ENCODE results near the gene YEATS4.

YEATS4 gene

GRCh38 chr12:69396963-69397362 lies 37.4 kb downstream of the YEATS4 start:
- DNase-seq: no peak

DNA sequence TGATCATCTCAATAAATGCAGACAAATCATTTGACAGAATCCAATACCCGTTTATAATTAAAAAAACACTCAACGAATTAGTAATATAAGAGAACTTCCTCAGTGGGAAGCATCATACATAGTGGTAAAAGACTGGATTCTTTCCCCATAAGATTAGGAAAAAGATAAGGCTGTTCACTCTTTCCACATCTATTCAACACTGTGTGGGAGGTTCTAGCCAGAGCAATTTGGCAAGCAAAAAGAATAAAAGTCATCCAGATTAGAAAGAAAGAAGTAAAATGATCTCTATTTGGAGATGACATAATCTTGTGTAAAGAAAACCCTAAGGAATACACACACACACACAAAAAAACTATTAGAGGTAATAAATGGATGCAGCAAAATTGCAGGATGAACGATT lies 38.4 kb downstream of the YEATS4 start:
- peak; percentile 19 for DNase-seq

DNA sequence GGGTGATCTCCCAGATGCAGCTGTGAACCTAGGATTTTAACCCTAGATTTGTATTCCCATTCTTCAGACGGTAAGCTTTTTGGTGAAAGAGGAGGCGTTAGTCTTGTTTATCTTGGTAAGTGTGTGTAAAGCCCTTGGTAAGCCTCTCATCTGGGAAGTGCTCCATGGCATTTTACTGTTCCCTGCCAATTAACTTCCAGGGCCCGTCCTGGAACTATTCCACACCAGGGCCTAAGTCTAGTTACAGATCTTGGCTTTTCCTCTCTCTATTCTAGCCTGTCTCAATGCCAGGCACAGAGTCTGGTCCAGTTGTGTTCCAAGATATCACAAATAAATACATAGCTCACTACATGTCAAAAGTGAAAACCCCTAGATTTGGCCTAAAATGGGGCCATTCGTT lies 42.4 kb downstream of the YEATS4 start:
- no peak for DNase-seq

DNA sequence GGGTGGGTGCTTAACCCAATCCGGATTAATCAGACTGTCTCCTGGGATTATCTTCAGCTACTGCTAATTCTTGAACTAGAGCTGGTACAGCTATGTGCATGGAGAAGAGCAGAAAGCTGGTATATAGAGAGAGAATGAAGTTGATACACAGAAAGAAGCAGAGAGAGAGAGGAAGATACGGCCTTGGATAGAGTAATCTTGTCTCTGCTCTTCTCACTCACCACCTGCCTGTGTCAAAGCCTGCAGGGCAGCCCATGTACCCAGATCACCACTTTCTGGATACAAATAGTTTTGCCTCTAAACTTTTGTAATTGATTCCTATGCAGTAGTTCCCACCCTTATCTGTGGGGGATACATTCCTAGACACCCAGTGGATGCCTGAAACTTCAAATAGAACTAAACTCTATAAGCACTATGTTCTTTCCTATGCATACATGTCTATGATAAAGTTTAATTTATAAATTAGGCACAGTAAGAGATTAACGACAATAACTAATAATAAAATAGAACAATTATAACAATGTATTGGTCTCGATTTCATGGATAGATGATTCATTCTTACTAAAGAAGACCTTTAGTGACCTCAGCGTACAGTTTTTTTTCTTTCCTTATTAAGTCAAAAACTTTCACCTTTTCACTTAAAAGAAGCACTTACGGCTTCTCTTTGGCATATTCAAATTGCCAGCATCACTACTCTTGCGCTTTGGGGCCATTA lies 45.5 kb downstream of the YEATS4 start:
- DNase-seq: no peak

- DNase-seq: peak; percentile 94
Measured at GRCh38 chr12:69405566-69405865, 46.0 kb downstream of the YEATS4 start.

- no peak for DNase-seq
Measured at GRCh38 chr12:69406217-69406616, 46.7 kb downstream of the YEATS4 start.

GRCh38 chr12:69410571-69410970 lies 51.0 kb downstream of the YEATS4 start:
- DNase-seq: no peak

- no peak for DNase-seq
Measured at GRCh38 chr12:69412655-69413054, 53.1 kb downstream of the YEATS4 start.

DNA sequence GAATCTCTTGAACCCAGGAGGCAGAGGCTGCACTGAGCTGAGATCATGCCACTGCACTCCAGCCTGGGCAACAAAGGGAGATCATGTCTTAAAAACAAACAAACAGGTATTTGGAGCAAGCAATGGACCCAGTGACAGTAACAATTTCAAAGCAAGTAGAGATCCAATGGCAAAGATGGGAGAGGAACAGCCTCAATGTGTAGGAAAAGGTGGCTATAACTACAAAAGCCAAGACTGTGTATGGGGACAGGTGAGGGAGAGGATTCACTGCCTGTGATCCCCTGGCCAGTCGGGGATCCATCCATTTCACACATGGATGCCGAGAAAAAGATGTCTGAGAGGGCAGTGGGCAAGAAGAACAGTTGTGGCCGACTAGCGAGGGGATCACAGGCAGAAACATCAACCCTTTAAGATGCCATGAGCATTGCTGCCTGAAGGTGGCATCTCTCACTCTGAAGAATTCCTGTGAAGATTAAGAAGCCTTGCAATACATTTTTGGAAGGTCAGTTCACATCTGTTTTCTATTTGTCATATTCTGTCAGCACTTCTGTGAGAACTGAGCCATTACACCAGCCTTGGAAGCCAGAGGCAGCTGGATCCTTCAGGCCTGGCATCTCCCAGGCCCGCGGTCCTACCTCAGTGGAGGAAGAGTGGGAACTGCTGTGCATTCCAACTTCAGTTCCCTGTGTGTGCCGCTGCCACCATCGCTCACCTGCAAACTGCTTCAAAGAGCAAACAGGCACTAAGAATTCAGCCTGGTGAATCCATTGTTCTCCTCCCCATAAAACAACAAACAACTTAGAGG lies 56.1 kb downstream of the YEATS4 start:
- DNase-seq: peak; percentile 96

DNA sequence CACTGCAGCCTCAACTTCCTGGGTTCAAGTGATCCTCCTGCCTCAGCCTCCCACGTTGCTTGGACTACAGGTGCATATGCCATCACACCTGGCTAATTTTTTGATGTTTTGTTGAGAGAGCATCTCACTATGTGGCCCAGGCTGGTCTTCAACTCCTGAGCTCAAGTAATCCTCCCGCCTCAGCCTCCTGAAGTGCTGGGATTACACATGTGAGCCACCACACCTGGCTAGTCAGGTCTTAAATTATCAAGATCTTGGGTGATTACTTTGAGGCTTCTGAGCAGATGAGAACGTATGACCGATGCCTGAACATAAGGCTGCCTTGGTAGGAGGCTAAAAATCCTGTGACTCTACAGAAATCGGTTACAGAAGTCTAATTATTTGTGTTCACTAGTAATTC lies 57.7 kb downstream of the YEATS4 start:
- DNase-seq: no peak

- no peak for DNase-seq
Measured at GRCh38 chr12:69417741-69418167, 58.2 kb downstream of the YEATS4 start.

DNA sequence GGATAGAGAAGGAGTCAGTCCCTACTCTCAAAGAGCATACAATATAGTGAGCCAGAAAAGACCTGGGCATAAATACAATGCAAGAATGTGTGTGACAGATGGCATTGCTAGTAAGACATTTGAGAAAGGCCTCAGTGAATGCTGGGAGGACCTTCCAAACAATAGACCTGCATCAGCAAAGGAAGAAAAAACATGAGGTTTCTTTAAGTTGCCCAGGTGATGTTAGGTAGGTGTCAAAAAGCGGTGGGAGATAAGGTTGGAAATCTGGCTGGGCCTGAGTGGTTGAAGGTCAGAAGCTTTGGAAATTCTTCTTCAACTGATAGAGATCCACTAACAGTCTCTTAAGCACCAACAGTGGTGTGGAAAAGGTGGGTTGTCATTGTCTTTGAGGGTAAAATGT lies 60.2 kb downstream of the YEATS4 start:
- DNase-seq: no peak

DNA sequence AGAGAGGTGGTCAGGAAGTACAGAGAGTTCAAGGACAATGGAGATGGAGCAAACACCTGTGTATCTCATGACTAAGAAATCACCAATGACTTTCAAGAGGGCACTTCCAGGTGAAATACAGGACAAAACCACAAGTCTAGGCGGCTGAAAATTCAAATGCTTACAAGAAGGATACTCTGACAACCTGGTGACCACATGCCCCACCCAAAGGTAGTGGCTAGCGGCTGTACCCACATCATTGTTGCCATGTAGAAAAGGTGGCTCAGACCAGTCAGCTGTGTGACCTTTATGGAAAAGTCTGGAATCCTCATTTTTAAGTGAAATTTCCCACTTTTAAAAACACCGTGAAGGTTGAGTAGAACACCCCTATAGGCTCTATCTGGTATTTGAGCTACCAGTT lies 62.0 kb downstream of the YEATS4 start:
- DNase-seq: no peak

DNA sequence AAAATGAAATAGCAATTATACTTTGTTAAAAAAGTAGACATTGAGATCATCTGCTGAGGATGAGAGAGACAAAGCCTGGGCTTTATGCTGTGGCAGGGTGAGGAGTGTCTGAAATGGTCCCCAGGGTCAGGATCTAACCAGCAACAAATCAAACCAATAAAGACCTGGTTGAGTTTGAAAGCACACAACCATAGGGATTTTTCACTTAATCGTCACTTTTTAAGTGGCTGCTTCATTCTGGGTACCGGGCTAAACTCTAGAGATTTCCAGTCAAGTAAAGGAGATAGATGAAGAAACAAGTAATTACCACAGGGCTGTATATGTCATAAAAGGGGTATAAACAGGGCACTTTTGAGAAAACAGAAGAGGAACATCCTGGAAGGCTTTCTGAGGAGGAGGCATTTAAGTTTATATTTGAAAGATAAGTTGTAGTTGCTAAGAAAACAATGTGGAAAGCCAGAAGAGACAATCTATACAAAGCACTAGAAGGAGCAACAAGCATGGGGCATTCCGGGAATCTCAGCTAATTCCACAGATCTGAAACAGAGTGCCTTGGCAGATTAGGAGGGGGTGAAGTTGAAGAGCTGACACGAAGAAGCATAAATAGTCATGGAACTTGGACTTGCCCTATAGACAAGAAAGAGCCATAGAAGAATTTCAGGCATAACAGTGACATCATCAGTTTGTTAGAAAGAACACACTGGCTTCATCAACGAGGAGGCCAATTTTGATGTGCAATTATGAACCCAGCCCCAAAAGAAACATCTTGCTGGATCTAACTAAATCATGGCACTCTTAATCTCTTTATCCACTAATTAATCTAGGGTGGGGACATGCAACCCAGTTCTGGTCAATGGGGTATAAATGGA lies 63.7 kb downstream of the YEATS4 start:
- no peak for DNase-seq

GRCh38 chr12:69425417-69425816 lies 65.9 kb downstream of the YEATS4 start:
- no peak for DNase-seq

DNA sequence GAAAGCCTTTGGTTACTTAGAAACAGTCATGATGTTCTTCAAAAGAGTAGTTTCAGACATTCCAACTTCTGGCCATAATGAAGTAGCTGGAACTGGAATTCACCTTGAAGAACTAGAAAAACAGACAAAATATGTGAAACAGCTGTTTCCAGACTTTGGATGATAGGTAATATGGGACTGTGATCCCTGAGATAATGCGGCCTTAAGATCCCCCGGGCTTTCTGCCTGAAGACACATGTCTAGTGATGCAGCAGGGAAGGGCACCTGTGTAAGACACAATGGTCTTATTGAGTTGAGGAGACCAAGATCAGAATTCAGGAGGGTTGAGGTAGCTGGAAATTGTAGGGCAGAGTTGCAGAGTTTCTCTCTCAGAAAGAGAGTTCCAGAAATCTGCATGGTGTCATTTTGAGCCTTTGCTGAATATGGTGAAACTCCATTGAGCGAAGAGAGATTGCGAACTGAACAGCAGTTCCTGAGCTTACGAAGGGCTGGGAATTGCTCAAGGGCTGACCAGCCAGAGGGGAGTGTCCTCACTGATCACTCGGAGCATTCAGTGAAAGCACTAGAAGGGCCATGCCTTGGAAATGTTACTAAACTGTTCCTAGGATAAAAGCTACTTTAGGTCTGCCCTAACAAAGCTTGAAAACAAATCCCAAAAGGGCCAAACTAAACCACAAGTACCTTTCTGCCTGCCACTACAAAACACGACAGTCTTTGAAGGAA lies 69.0 kb downstream of the YEATS4 start:
- no peak for DNase-seq

GRCh38 chr12:69430942-69431590 lies 71.5 kb downstream of the YEATS4 start:
- DNase-seq: no peak

DNA sequence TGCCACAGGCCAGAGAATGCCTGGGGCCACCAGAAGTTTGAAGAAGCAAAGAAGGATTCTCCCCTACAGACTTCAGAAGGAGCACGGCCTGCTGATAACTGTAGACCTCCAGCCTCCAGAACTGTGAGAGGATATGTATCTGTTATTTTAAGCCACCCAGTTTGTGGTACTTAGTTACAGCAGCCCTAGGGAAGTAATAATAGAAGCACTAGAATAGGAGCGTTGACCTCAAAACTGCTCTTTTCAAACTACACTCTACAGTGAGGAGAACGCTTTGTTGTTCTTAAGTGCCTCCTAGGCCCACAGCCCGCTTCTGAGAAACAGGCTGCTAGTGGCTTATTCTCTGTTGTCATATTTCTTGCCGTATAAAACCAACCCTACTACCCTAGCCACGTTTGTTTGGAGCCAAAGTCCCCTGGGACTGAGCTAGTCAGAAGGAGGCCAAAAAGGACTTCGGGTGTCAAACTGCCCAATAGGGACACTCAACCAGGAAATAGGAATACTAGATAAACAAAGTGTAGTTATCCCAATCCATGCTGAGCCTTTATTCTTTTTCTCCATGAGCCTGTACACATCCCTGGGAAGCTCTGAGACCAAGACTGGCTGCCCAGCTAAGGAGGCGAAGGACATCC lies 72.2 kb downstream of the YEATS4 start:
- DNase-seq: no peak

DNA sequence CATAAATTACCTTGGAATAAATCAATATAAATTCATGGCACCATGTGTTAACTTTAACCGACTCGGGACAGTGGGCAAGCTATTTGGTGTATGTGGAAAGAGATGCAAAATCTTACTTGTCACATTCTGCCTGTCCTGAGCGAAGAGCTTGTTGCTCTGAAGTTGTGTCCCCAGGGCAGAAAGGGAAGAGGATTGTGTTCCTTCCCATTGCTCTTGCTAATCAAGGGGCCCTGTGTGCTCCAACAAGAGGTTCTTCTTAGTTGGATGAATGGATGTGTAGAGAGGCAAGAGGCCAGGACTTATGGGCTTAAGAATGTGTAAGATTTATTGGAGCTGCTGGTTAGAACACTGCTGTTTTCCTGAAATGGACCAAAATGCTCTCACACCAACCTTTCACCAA lies 74.1 kb downstream of the YEATS4 start:
- no peak for DNase-seq

DNA sequence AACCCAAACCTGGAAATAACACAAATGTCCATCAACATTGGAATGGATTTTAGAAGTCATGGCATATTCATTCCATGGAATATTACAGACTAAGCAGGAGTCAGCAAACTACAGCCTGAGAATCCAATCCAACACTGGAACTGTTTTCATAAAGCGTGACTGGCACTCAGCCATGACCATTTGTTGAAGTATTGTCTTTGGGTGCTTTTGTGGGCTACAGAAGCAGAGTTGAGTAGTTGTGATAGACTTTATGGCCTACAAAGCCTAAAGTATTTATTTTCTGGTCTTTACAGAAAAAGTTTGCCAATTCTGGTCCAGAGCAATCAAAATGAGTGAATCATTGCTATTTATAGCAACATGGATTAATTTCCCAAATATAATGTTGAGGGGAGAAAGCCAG lies 76.1 kb downstream of the YEATS4 start:
- peak; percentile 67 for DNase-seq

- no peak for DNase-seq
Measured at GRCh38 chr12:69437073-69437472, 77.5 kb downstream of the YEATS4 start.

GRCh38 chr12:69438539-69438938 lies 79.0 kb downstream of the YEATS4 start:
- DNase-seq: no peak
